Keratinocyte (primary cell): ENCODE results near the gene WNK4.

Source experiments
- EZH2 ChIP-seq: IDR thresholded peaks from one replicate; pipeline ENCODE4 v1.6.1; 2012; ENCODE audit warnings: inconsistent platforms, mild to moderate bottlenecking, low read length, moderate library complexity
- TF ChIP-seq, protein P1 (sequence below), 3 experiments: IDR thresholded peaks in 1 of 3; conservative IDR thresholded peaks in 1 of 3; optimal IDR thresholded peaks in 1 of 3; 2 replicates in 2 of 3; 3 replicates in 1 of 3; pipeline versions ENCODE3 to v1.5.1; 2011; ENCODE audit warnings: low read length in 3 of 3, mild to moderate bottlenecking in 3 of 3, moderate library complexity in 2 of 3, control low read depth in 1 of 3, inconsistent platforms in 1 of 3; ENCODE audit not compliant: insufficient read depth in 2 of 3; ENCODE audit errors: extremely low read depth in 1 of 3

DNA sequence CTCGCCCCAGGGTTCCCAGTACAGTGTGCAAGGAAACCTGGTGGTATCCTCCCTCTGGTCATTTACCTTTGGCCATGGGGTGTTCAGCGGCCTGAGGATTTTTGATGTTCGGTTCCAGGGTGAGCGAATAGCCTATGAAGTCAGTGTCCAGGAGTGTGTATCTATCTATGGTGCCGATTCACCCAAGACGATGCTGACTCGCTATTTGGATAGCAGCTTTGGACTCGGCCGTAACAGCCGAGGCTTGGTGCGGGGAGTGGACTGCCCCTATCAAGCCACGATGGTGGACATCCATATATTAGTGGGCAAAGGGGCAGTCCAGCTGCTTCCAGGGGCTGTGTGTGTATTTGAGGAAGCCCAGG, 65.1 kb downstream of the WNK4 start:
- TF ChIP-seq, protein P1, sequence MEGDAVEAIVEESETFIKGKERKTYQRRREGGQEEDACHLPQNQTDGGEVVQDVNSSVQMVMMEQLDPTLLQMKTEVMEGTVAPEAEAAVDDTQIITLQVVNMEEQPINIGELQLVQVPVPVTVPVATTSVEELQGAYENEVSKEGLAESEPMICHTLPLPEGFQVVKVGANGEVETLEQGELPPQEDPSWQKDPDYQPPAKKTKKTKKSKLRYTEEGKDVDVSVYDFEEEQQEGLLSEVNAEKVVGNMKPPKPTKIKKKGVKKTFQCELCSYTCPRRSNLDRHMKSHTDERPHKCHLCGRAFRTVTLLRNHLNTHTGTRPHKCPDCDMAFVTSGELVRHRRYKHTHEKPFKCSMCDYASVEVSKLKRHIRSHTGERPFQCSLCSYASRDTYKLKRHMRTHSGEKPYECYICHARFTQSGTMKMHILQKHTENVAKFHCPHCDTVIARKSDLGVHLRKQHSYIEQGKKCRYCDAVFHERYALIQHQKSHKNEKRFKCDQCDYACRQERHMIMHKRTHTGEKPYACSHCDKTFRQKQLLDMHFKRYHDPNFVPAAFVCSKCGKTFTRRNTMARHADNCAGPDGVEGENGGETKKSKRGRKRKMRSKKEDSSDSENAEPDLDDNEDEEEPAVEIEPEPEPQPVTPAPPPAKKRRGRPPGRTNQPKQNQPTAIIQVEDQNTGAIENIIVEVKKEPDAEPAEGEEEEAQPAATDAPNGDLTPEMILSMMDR (optimal IDR thresholded peaks at IDR 0.05 in 1 of 3, IDR thresholded peaks at IDR 0.05 in 1 of 3, conservative IDR thresholded peaks at IDR 0.05 in 1 of 3; ENCODE audit: extremely low read depth in 1 of 3, insufficient read depth in 2 of 3, low read length in 3 of 3), result no peak
- TF ChIP-seq EZH2, result no peak
